Activated CD4-positive, CD25-positive, alpha-beta regulatory T cell treated with anti-CD3 and anti-CD28 coated beads, Interleukin-2, amount 50 U/mL, for 16 hours (primary cell): ENCODE data around the gene DNHD1.

Experiments used
- DNase-seq: peaks from one replicate; pipeline ENCODE4 v3.0.0-alpha.2; 2020; ENCODE audit warnings: low read depth, low spot score

The DNHD1 gene, protein sequence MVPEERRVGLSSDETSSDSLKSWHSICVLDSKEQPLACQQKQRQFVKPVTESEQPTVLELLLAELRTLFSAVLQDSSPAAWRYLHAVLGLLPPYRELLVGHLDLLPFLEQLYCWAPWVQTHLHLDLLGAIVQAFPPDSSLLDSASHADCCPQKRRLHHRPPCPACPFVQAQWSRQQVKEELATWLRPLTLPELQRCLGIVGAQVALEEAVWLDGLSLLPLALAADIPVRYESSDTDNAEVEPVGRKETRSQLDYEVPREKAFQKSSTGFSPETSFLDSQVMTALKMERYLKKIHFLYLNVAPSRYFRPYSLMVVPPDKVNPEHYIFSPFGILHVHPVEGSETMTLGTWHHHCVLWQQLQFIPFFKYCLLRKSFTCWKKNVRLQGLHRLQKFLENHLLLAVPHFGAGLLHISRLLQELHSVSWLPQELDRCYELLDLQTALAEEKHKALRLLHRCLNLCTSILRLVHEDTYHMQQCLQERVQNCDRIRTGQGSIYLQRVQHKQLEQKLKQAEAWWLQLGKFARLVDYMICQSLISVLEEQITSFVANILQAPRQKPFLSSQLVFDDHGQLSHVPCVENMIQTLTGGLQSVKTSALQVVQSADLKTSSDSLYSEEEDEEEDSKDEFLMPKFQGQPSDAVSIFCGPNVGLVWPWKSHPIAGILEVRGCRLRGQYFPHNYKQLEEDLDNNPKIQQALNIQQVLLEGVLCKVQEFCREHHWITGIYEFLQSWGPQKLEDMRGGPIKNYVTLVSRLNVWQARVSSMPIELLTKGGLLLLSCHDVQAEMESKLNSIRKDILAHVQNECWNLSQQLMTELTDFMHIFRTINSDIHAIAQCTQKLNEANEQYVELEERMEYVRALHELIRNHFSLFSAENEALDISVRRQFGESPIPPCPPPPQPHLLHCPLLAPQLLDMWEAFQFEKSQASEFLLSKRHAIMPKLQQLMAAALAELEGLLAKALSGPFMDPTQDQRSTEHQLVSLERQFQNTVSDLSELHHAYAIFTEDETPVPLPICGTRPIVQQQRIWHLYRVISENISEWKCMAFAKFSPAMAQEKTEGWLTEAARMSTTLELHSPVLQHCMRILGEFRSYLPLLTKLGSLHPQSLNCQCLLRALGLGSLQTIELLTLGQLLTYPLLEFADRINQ (N-terminal part only)

DNA sequence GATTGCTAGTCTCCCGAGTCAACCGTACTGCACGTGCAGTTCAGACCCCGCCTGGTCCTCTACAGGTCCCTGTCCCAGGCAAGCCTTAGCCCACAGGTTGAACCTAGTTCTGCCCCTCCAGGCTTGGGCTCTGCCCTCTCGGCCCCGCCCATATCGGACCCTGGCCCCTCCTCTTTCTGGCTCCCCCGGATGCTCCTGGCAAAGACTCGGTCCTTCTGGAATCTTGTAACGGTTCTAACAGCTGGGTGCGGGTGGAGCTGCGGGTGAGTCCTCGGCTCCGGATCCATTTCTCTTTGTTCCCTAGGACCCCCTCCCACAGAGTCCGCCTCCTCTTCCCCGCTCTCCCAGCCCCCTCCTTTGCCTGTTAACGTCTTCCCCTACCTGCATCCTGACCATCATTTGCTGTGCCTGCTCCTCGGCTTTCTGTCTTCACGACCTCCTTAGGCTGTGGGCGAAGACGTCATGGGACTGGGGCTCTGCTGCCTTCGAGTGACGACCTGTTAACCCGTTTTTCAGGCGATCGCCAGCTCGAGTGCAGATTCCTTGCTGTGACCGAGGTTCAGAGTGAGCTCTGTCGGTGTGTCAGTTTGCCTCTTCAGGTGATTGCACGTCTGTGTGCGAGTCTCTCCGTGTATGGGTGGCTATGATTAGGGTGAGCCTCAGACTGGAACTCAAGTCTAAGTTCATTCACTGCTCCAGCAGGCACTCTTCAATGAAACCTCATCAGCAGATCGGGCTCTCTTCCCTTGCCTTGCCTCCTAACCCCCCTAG is at the start of gene DNHD1:
Gene DNHD1 (plus strand): TSS at position 212 of the 771 bp plus-strand sequence. CDS start 936 bp downstream, outside the sequence.
- no peak for DNase-seq

DNA sequence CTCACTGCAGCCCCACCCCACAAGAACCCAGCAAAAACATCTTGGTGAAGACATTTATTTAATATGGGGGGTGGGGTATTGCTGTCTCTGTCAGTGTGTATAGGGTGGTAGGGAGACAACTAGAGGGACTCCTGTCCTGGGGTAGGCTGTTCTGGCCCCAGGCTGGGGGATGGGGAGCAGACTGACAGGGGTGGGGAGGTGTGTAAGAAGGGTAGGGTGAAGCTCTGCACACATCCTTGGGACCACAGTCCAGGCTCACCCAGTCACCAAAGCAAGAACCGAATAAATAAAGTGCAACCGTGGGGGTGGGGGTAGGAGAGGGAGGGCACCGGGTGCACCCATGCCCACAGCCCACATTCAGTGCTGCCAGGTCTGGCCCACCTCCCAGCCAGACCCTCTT is 48.5 kb upstream of the DNHD1 start:
- DNase-seq: no peak

DNA sequence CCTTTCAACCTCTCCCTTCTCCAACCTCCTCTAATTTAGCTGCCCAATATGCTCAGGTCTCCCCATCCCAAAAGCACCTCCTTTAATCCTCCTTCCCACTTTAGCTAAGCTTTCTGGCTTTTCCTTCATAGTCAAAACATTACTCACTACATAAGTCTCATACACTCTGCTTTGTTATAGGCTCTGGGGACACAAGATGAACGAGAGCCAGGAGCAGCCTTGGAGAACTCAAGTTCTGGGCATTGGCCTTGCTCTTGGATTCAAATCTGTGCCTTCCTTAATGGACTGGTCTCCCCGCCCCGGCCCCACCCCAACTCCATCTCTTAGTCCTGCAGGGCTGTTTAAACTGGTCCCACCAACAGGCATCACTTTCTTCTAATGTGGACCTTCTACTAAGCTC is 44.9 kb upstream of the DNHD1 start:
- no peak for DNase-seq

DNA sequence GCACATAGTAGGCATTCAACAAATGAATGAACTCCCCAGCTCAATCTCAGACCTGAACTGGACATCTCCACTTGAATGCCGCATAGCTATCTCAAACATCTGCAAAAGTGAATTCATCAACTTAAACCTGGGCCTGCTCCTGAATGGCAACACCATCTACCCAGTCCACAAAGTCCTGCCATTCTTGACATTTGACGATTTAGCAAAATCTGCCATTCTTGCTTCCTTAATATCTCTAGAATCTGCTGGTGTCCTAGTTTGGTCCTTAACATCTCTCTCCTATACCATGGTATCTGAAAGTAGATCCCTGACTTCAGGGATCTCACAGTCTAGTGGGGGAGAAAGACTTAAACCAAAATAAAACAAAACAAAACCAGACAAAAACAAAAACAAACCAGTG is 43.9 kb upstream of the DNHD1 start:
- no peak for DNase-seq

DNA sequence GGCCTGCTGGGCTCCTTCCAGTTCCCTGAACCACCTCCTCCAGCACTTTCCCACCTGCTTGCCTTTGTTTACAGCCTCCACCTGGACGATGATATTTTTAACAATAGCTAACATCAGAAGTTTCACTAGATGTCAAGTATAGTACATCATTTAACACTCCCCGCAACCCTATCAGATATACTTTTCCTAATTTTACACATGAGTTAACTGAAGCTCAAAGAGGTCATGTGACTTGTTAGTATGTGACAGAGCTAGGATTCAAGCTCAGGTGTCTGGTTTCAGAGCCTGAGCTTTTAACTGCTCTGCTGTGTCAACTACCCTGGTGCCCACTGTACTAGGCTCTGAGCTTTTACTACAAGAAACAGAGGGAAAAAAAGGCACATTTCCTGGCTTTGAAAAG is 42.0 kb upstream of the DNHD1 start:
- no peak for DNase-seq

DNA sequence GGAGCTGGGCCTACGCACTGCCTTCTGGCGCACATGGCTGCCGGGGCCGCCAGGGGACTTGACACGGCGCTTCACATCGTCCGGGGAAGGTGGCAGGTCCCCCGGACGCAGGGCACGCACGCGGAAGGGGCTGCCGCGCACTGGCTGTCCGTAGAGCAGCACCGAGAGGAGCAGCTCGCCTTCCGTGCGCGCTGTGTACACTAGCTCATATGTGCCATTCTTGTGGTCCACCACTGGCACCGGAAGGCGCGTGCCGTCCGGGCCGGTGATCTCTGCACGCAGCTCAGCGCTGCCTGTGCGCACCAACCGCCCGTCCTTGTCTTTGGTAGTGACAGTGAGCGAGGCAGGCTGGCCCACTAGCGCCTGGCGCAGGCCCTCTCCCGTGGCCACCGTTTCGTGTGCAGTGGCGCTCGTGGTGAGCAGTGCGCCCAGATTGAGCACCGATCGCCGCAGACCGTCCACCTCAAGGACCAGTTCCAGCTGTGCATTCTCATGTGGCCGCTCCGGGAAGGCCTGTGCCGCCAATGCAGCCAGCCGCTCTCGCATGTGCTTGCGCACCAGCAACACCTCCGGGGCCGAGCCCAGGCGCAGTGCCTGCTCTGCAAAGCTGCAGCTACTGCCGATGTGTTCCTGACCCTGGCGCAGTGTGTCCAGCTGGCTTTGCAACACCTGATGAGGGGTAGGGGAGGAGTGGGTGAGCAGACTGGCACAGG is 40.6 kb upstream of the DNHD1 start:
- no peak for DNase-seq

DNA sequence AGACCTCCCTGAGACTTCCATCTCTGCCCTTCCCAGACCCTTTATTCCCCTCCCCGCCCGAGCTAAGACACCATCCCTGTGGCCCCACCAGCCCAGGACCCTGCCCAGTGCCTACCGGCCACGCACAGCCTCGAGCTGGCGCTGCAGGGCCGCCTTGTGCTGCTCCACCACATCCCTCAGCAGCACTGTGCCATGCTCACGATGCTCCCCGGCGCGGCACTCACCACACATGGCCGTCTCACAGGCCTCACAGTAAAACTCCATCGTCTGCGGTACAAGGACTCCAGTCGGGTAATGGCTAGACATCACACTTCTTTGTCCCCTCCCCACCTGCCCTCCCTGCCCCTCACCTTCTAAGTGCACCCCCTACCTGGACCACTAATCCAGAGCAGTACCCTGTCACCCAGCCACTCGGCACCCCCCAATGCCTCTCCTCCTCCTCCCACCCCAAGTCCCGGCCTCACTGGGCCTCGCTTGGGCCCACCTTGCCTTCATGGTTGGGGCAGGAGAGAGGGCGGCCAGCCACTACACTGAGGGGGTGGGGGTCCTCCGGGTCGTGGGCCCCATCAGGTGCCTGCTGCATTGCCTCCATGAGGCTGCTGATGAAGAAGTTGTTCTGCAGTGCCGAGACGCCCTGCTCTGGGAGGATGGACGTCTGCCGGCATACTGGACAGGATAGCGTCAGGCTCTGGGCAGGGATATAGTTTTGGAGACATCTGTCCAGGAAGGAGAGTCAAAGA is 39.3 kb upstream of the DNHD1 start:
- DNase-seq: no peak

DNA sequence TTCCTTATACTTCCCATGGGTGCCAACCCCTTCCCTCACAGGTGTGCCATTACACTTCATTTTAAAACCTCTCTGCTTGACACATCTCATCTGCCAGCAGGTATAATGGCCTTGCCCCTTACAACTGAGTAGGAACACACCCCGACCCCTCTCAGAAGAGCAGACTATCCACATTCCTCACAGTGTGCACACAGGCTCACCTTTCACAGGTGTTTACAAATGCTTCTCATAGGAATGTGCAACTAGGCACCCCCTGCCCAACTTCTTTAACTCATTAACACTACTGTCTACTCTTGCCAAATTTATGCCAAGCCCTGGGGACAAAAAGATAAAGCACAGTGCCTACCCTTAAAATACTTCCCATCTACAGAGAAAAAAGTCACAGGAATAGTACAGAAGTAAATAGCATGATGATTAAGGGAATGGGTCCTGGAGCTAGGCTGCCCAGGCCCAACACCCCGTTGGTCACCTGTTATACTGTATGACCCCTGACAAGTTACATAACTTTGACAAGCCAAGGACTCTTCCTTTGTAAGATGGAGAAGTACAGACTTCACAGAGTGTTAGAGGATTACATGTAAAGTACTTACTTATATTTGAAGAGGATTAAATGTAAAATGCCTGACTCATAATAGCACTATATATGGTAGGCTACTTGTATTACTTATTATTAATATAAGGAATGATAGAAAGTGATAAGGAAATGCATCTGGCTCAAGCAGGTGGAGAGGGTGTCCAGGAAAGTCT is 38.6 kb upstream of the DNHD1 start:
- no peak for DNase-seq

DNA sequence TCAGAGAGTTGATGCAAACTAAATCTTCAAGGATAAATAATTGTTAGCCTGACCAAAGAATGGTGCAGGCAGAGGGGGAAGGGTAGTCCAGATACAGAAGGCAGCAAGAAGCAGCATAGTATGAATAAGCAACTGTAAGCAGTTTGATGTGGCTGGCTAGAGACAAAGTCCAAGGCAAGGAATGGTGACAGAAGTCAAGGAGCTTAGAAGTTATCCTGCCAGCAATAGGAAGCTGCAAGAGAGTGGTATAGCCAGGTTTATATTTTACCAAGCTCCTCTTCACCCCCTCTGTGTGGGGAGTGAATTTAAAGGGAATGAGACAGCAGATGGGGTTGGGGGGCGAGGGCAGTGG is 38.0 kb upstream of the DNHD1 start:
- no peak for DNase-seq

DNA sequence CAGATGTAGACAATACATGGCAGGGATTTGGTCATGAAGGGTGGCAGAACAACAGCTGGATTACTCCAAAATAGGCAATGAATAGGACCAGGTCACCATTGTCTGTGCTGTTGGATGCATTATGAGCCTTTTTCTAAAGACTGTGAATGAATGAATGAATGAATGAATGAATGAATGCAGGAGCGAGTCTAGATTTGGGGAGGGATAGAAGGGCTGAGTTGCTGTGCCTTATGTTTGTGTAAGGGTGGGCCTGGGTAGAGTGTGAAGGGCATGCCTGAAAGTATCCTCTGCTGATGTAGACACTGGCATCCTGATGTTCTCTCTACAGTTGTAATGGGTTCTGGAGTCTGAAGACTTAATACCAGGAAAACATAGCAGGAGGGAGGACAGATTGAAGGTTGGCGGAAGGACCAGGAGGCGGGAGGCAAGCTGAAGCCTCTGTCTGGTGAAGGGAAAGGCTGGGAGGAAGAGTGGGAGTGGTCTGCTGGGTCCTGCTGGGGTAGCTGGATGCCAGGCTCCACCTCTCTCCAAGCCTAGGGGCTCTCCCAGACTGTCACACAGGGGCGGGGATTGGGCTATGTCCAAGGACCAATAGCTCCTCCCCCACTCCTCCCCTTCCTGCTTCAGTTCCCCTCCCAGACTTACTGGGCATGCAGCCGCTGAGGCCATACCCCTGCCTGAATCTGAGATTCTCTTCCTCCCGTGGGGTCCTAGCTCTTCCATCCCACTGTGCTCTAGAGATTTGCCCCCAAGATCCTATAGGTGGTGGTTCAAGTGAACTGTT is 28.2 kb upstream of the DNHD1 start:
- no peak for DNase-seq

DNA sequence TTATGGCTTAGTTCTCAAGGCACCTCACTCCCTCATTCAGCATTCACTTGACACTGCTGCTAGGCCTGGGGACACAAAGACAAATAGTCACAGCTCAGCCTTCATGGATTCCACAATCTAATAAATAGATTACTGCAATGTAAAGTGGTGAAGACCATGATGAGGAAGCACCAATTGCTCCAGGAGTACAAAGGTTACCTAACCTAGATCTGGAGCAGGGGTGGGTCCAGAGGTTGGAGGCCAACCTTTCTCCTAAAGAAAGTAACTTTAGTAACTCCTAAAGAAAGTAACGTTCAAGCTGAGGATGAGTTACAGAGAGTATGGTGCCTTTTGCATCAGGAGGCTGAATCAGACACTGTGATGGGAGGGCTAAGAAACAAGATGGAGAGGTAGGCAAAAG is 27.5 kb upstream of the DNHD1 start:
- no peak for DNase-seq

DNA sequence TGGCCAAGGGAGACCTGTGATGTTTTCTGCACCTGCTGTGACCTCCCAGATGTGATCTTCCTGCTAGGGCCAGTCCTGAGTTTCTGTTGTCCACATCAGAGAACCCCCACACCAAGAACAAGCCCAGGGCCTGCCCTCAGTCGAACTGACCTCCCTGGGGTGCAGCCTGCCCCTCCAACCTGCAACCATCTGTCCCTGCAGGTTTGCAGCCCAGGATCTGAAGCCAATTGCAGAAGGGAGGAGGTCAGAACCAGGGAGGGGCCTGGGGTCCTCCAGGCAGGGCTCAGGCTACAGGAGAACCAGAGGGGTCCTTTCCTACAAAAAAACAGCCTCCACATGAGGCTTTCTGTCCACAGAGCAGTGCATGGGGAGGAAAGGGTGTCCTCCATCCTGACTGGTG is 24.1 kb upstream of the DNHD1 start:
- no peak for DNase-seq

DNA sequence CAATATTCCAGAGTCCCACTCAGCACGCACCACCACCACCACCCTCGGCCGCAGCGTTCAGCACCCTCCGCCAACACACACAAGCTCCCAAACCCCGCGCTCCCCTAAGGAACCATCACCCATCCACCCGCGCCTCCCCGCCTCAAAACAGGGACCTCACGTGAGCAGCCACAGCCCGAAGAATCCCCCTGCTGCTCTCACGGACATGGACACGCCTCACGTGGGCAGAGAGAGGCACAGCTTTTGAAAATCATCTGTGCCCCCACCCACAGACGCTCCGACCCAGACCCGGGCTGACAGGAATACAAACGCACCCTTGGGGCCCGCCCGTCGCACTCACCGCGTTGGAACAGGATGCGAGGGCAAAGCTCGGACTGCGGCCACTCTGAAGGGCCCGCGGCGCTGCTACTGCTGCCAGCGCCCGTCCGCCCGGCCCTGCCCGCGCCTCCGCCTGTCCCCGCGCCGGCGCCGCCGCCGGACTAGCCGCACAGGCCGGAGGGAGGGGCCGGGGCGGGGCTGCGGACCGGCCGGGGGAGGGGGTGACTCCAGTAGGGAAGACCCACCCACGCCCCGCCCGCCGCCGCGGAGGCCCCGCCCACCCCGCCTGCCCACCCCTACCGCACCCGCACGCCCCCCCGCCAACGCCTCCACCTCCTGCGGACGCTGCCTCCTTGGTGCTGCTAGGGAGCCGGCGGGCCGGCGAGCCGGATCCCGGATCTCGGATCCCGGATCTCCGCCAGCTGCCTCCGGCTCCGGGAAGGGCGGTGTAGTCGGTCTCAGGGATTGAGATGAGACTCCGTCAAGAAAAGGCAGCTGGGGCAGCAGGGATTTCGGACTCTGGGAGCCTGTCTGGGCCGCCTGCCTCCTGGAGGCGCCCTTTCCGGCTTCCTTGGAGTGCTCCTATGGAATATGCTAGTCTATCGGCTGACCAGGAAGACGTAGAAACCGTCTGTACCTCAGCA is 23.3 kb upstream of the DNHD1 start, which contains the start of gene TRIM3:
Gene TRIM3 (minus strand): TSS at position 491 of the 962 bp plus-strand sequence. CDS start 8,246 bp downstream, outside the sequence.
- peak; percentile 35 for DNase-seq

DNA sequence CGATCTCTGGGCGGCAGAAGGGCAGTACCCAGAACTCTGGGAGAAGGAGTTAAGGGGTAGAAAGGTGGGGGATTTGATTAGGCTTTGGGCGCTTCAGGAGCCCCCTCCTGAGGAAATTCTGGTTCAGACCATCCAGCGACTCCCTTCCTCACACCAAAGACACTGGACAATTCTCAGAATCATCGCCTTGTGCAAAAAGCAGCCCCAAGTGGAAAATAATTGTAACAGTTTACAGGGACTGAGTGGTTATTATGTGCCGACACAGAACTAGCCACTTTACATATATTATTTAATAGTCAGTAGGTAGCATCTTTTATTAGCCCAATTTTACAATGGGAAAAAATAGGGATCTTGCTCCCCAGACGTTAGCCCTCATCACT is 22.7 kb upstream of the DNHD1 start:
- no peak for DNase-seq

DNA sequence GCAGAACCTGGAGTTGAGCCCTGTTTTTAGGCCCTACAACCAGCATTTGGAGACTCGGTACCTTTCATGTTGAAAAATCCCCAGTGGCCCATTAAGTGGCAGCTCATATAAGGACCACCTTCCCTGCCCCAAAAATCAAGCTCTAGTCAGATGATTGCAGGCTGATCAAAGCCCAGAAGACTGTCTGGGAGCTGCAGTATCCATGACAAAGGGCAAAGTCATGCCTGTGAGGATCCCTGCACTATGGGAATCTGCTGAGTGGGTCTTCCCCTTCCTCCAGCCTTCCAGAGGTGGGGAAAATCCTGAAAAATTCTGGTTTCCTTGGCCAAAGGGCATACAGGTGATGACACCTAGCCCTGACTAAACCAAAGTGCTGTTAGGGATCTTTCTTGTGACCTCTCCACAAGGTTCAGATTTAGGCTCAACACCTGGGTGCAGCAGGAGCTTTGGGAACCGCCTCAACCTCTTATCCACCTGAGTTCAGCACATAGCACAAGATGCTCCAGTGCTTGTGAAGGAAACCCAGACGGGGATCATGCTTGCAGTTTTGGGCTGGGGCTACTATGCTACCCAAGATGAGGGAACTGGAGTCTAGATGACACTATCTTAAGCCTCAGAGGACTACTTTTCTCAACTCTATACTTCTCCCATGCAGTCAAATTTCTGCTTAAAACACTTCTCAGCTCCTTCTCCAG is 22.1 kb upstream of the DNHD1 start:
- DNase-seq: no peak

DNA sequence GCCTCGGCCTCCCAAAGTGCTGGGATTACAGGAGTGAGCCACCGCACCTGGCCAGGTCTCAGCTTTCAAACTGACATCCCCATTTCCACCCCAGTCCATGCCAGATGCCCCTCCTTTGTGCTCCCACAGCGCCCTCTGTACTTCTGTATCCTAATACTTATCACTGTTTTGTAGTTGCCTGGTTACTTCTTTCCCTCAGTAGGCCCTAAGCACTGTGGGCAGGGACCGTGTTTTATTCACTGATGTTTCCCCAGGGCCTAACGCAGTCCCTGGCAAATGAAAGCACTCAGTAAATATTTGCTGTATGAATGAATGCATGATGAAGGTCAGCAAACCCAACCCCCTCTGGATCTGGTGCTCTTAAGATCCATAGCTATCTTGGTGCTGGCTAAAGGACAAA is 21.1 kb upstream of the DNHD1 start:
- no peak for DNase-seq

DNA sequence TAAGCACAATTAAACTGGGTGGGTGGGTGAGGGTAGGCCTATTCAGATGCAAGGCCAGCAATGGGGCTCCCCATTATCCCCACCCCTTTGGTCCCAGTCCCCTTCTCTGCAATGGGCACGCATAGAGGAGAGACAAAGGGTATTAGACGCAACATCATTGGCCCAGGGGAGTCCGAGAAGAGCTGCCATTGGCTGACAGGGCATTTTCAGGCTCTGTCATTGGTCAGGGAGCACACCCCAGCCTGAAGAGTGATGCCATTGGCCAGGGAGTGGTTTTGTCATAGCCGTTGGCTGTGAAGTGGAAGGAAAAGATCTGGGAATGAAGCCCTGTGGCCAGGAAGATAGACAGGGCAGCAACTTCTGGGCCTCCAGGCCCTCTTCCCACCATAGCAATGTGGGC is 20.5 kb upstream of the DNHD1 start:
- DNase-seq: no peak
